H1 (cell line): ENCODE results near the gene POLR3E. TPM values are rescaled to one million over a fixed set of nuclear protein-coding genes. Genes with fewer than 3 reads are reported as not detected.

Experiments used
- CTCF ChIA-PET: fragments of 300-600 bp; sonication (Branson Sonifier 250); formaldehyde crosslinking; loops from one replicate; lab custom pipeline; 2021; ENCODE audit not compliant: partially characterized antibody; lab: Charles Lee
- POLR2A ChIA-PET: fragments of 300-600 bp; sonication (Branson Sonifier 250); formaldehyde crosslinking; loops from one replicate; lab custom pipeline; 2021; ENCODE audit warnings: inconsistent platforms; ENCODE audit not compliant: partially characterized antibody; lab: Charles Lee
- DNase-seq, 2 experiments: peaks; one replicate each; pipeline versions ENCODE4 v3.0.0 to v3.0.0-alpha.2; 2010 to 2022; ENCODE audit warnings: low spot score in 2 of 2, low read depth in 1 of 2, mixed read lengths in 1 of 2
- FAIRE-seq: peaks from 2 replicates; lab custom pipeline; 2011; peaks lifted over from hg19 to GRCh38; lab: Jason Lieb, UNC
- H2AFZ ChIP-seq: 2 replicates; pipeline ENCODE4 v1.8.1; 2012; ENCODE audit warnings: low read length, inconsistent platforms
- H2AK5ac ChIP-seq: 2 replicates; pipeline ENCODE4 v1.6.1; 2013; ENCODE audit warnings: low read depth, low read length
- H2BK120ac ChIP-seq: replicated peaks from 2 replicates; pipeline ENCODE3; 2013; ENCODE audit warnings: low read depth, low read length, inconsistent platforms
- H2BK12ac ChIP-seq: 2 replicates; pipeline ENCODE4 v1.6.1; 2013; ENCODE audit warnings: low read depth, low read length
- H2BK15ac ChIP-seq: 2 replicates; pipeline ENCODE4 v1.6.1; 2013; ENCODE audit warnings: low read length
- H2BK20ac ChIP-seq: 2 replicates; pipeline ENCODE4 v1.6.1; 2013; ENCODE audit warnings: low read length
- H2BK5ac ChIP-seq: 2 replicates; pipeline ENCODE4 v1.6.1; 2013; ENCODE audit warnings: low read depth, low read length
- H3K14ac ChIP-seq: 2 replicates; pipeline ENCODE4 v1.6.1; 2013; ENCODE audit warnings: inconsistent platforms; ENCODE audit not compliant: insufficient read length
- H3K18ac ChIP-seq: 2 replicates; pipeline ENCODE4 v1.6.1; 2013; ENCODE audit warnings: low read length; ENCODE audit errors: extremely low read depth
- H3K23ac ChIP-seq: 2 replicates; pipeline ENCODE4 v1.6.1; 2013; ENCODE audit warnings: inconsistent platforms; ENCODE audit not compliant: insufficient read length
- H3K23me2 ChIP-seq: 2 replicates; pipeline ENCODE4 v1.6.1; 2013; ENCODE audit warnings: low read depth, low read length
- H3K27ac ChIP-seq: 2 replicates; pipeline ENCODE4 v1.6.1; 2011; ENCODE audit warnings: low read depth, low read length, inconsistent platforms
- H3K27me3 ChIP-seq, 4 experiments: replicated peaks in 1 of 4; 1 replicate in 1 of 4; 2 replicates in 3 of 4; pipeline versions ENCODE4 v1.6.1 to v1.8.1; 2011 to 2013; ENCODE audit warnings: low read length in 3 of 4, mild to moderate bottlenecking in 3 of 4, inconsistent platforms in 2 of 4, mixed read lengths in 2 of 4, moderate library complexity in 1 of 4; ENCODE audit not compliant: control insufficient read depth in 3 of 4, insufficient read depth in 3 of 4; ENCODE audit errors: extremely low read depth in 1 of 4
- H3K36me3 ChIP-seq, 4 experiments: 2 replicates each; pipeline versions ENCODE4 v1.6.1 to v1.8.1; 2011 to 2013; ENCODE audit warnings: mild to moderate bottlenecking in 4 of 4, low read length in 3 of 4, moderate library complexity in 2 of 4, control low read depth in 1 of 4, inconsistent platforms in 1 of 4; ENCODE audit not compliant: insufficient read depth in 4 of 4, control insufficient read depth in 2 of 4
- H3K4ac ChIP-seq: replicated peaks from 2 replicates; pipeline ENCODE3; 2013; ENCODE audit warnings: low read length, low read depth, mixed read lengths, inconsistent platforms; ENCODE audit not compliant: insufficient read length
- H3K4me1 ChIP-seq, 4 experiments: replicated peaks in 1 of 4; 1 replicate in 1 of 4; 2 replicates in 3 of 4; pipeline versions ENCODE4 v1.6.1 to v1.8.1; 2011 to 2013; ENCODE audit warnings: low read length in 3 of 4, inconsistent platforms in 2 of 4, mixed read lengths in 1 of 4; ENCODE audit not compliant: insufficient read depth in 4 of 4, control insufficient read depth in 3 of 4
- H3K4me2 ChIP-seq, 2 experiments: 2 replicates each; pipeline versions ENCODE4 v1.6.1 to v1.8.1; 2011 to 2013; ENCODE audit warnings: low read depth in 2 of 2, low read length in 2 of 2, control low read depth in 1 of 2, inconsistent platforms in 1 of 2, mild to moderate bottlenecking in 1 of 2; ENCODE audit not compliant: insufficient read depth in 1 of 2
- H3K4me3 ChIP-seq, 4 experiments: fragments of 200-600, 300-600 bp in 1 of 4; sonication (generic), shearing (Covaris generic), sonication (Bioruptor Twin) in 1 of 4; 2 replicates each; pipeline versions ENCODE4 v1.5.1 to v1.8.1; 2011 to 2016; ENCODE audit warnings: low read length in 4 of 4, low read depth in 3 of 4, control low read depth in 2 of 4, inconsistent platforms in 2 of 4, mild to moderate bottlenecking in 2 of 4, mixed read lengths in 1 of 4, moderate library complexity in 1 of 4; ENCODE audit not compliant: insufficient read depth in 2 of 4; ENCODE audit errors: extremely low read depth in 1 of 4
- H3K56ac ChIP-seq: replicated peaks from 2 replicates; pipeline ENCODE3; 2013; ENCODE audit warnings: low read depth, mild to moderate bottlenecking, mixed read lengths, low read length, inconsistent platforms; ENCODE audit not compliant: insufficient read length
- H3K79me1 ChIP-seq: 2 replicates; pipeline ENCODE4 v1.6.1; 2013; ENCODE audit warnings: low read depth, low read length, control low read depth
- H3K79me2 ChIP-seq, 2 experiments: 2 replicates each; pipeline versions ENCODE4 v1.6.1 to v1.8.1; 2012 to 2013; ENCODE audit warnings: low read length in 2 of 2, mild to moderate bottlenecking in 2 of 2, inconsistent platforms in 1 of 2; ENCODE audit not compliant: insufficient read depth in 2 of 2, control insufficient read depth in 1 of 2
- H3K9ac ChIP-seq, 4 experiments: replicated peaks in 1 of 4; 1 replicate in 1 of 4; 2 replicates in 3 of 4; pipeline versions ENCODE4 v1.6.1 to v1.8.1; 2011 to 2013; ENCODE audit warnings: low read depth in 3 of 4, low read length in 3 of 4, control low read depth in 2 of 4, mild to moderate bottlenecking in 2 of 4, moderate library complexity in 2 of 4, inconsistent platforms in 1 of 4; ENCODE audit errors: extremely low read depth in 1 of 4
- H3K9me3 ChIP-seq, 2 experiments: 2 replicates each; pipeline versions ENCODE4 v1.6.1 to v1.8.1; 2012 to 2013; ENCODE audit warnings: mild to moderate bottlenecking in 2 of 2, moderate library complexity in 2 of 2, control low read depth in 1 of 2, inconsistent platforms in 1 of 2, low read depth in 1 of 2, low read length in 1 of 2, mixed read lengths in 1 of 2; ENCODE audit not compliant: insufficient read depth in 2 of 2
- H4K20me1 ChIP-seq, 2 experiments: replicated peaks in 1 of 2; 2 replicates each; pipeline versions ENCODE3 to v1.8.1; 2011 to 2013; ENCODE audit warnings: inconsistent platforms in 2 of 2, low read length in 2 of 2, mild to moderate bottlenecking in 1 of 2; ENCODE audit not compliant: insufficient read depth in 2 of 2, control insufficient read depth in 1 of 2
- H4K5ac ChIP-seq: 2 replicates; pipeline ENCODE4 v1.6.1; 2013; ENCODE audit warnings: low read length, low read depth, mixed read lengths, inconsistent platforms; ENCODE audit not compliant: insufficient read length
- H4K8ac ChIP-seq: 2 replicates; pipeline ENCODE4 v1.8.0; 2013; ENCODE audit warnings: mild to moderate bottlenecking, moderate library complexity, low read length, inconsistent platforms; ENCODE audit not compliant: insufficient read depth; ENCODE audit errors: extremely low read depth
- H4K91ac ChIP-seq: replicated peaks from 2 replicates; pipeline ENCODE3; 2013; ENCODE audit warnings: low read length, mixed read lengths, inconsistent platforms; ENCODE audit not compliant: insufficient read length
- ASH2L ChIP-seq: fragments of 200-600, 300-600 bp; sonication (generic); IDR thresholded peaks from one replicate; pipeline ENCODE4 v1.7.1; 2017; ENCODE audit warnings: low read length
- HDAC2 ChIP-seq, 2 experiments: fragments of 300-600 bp in 1 of 2; sonication (generic) in 1 of 2; IDR thresholded peaks; 2 replicates each; pipeline ENCODE4 v1.6.1; 2011 to 2012; ENCODE audit warnings: low read depth in 2 of 2, low read length in 2 of 2, mild to moderate bottlenecking in 2 of 2, moderate library complexity in 2 of 2, borderline replicate concordance in 1 of 2, inconsistent platforms in 1 of 2
- KDM1A ChIP-seq: fragments of 200-600, 300-600 bp; sonication (generic); IDR thresholded peaks from 2 replicates; pipeline ENCODE4 v1.7.1; 2016; ENCODE audit warnings: mild to moderate bottlenecking, low read length, borderline replicate concordance
- NANOG ChIP-seq: IDR thresholded peaks from 2 replicates; pipeline ENCODE4 v1.6.1; 2011; ENCODE audit warnings: low read length, low read depth, mild to moderate bottlenecking, inconsistent platforms; ENCODE audit not compliant: insufficient read depth, poor library complexity, severe bottlenecking
- SIRT6 ChIP-seq: IDR thresholded peaks from one replicate; pipeline ENCODE4 v1.7.1; 2012; ENCODE audit warnings: low read length, inconsistent platforms
- SP1 ChIP-seq: IDR thresholded peaks from 2 replicates; pipeline ENCODE4 v1.6.1; 2011; ENCODE audit warnings: low read depth, low read length
- TEAD4 ChIP-seq: IDR thresholded peaks from 2 replicates; pipeline ENCODE4 v1.6.1; 2012; ENCODE audit warnings: low read depth, low read length, inconsistent platforms, mixed read lengths
- USF2 ChIP-seq: IDR thresholded peaks from 2 replicates; pipeline ENCODE4 v1.6.1; 2011; ENCODE audit warnings: low read length, improper control_type of control experiment
- WGBS, 2 experiments: shearing (Covaris generic) in 1 of 2; methylation state at CpG; one replicate each; pipeline versions ENCODE4 v1.1.6 to v1.1.7; 2013 to 2015; ENCODE audit warnings: low lambda C conversion rate in 2 of 2, mixed read lengths in 2 of 2, inconsistent platforms in 1 of 2, low coverage in 1 of 2, missing lambda C conversion rate in 1 of 2; ENCODE audit not compliant: insufficient replicate concordance in 2 of 2, insufficient coverage in 1 of 2, insufficient read length in 1 of 2; ENCODE audit errors: extremely low coverage in 1 of 2, missing lambda C conversion rate in 1 of 2; 5-methylcytosine and 5-hydroxymethylcytosine counted together
- polyA plus RNA-seq, 7 experiments: library from polyadenylated mRNA; depleted of rRNA in 3 of 7; stranded (reverse) in 5 of 7; unstranded in 2 of 7; fragments of >200 nt in 5 of 7; fragments of 200-250 nt in 2 of 7; gene quantifications; 1 replicate in 5 of 7; 2 replicates in 1 of 7; 4 replicates in 1 of 7; pipeline versions ENCODE4 v1.2.1 to v1.2.3, GENCODE V29; 2011 to 2013; ENCODE audit warnings: missing spikeins in 2 of 7, mixed read lengths in 2 of 7
- total RNA-seq: library from RNA; stranded (reverse); fragmentation: NEBNext Ultra II Directional; extraction: Animal tissue kit (Norgen Biotek cat#: 25700); gene quantifications from 2 replicates; pipeline ENCODE4 v1.2.1, GENCODE V29; 2021

Gene POLR3E
- total and polyA plus RNA-seq, 2 of the 8 experiments (the other 6 are each of a cell fraction or from before 2014, with no cell fraction given): 96.5 to 125 TPM

- Histone ChIP-seq H3K14ac (no peak overlapping the region), H2AK5ac (no peak overlapping the region), H3K9me3 (no peaks in the 10 kb centered on the region), H3K27me3 (no peaks in the 10 kb centered on the region), H3K4ac (no peak overlapping the region), H3K36me3 (peaks cover 0 to 15% (median 7%) of the 10 kb centered on the region in 4 experiments; a peak in 5 of 8 replicates), H2BK20ac (no peak overlapping the region), H2AFZ (no peak overlapping the region), H3K23ac (no peak overlapping the region), H2BK120ac (no peak overlapping the region), H3K79me1 (no peaks in the 10 kb centered on the region), H4K20me1 (no peaks in the 10 kb centered on the region), H3K4me2 (no peak overlapping the region), H3K79me2 (no peaks in the 10 kb centered on the region), H3K4me1 (no peaks in the 10 kb centered on the region), H4K8ac (no peak overlapping the region), H3K9ac (no peak overlapping the region), H3K56ac (no peak overlapping the region), H3K18ac (no peak overlapping the region), H3K23me2 (no peaks in the 10 kb centered on the region), H4K5ac (no peak overlapping the region), H2BK15ac (no peak overlapping the region), H2BK5ac (no peak overlapping the region), H2BK12ac (no peak overlapping the region), H4K91ac (no peak overlapping the region), H3K4me3 (no peak overlapping the region), H3K27ac (no peak overlapping the region)
- no peak for TF ChIP-seq ASH2L
- TF ChIP-seq USF2: no peak
- no peak for TF ChIP-seq SIRT6
- no peak for TF ChIP-seq HDAC2 (IDR thresholded peaks at IDR 0.05; ENCODE audit: borderline replicate concordance in 1 of 2, low read depth in 2 of 2, low read length in 2 of 2)
- no peak for TF ChIP-seq KDM1A
- no peak for TF ChIP-seq TEAD4
- no peak for TF ChIP-seq NANOG
- no peak for TF ChIP-seq SP1
- FAIRE-seq: no peak
- WGBS, 2 experiments: 93% methylated on average over 7 of the region's 7 CpGs; no CpG with 5 or more reads in 1 of the 2 experiments
- POLR2A ChIA-PET: interaction anchor here (2.1 kb wide), 1 partner anchor 8 kb away, joined by 6 read pairs; no protein-coding TSS in a partner anchor
- CTCF ChIA-PET: interaction anchor here (0.5 to 1.8 kb wide), 2 partner anchors 14 to 18 kb away, joined by 5 to 6 read pairs; no protein-coding TSS in a partner anchor
- DNase-seq: no peak
Observed at GRCh38 chr16:22264786-22265185, 32.4 kb upstream of the POLR3E start.
